ENCODE results near the gene AGAP1.

- TF ChIP-seq REST (IDR thresholded peaks at IDR 0.05; ENCODE audit: insufficient read depth in 1 of 2, low read depth in 2 of 2, low read length in 2 of 2) (no peak), SIN3A (IDR thresholded peaks at IDR 0.05; ENCODE audit: borderline replicate concordance, insufficient read depth, low read length) (no peak), POLR2AphosphoS5 (IDR thresholded peaks at IDR 0.05; ENCODE audit: low read depth, low read length) (no peak)
Measured at GRCh38 chr2:235496239-235496621, 2.4 kb downstream of the AGAP1 start.
